Brain microvascular endothelial cell (primary cell): ENCODE results near the gene SETMAR.

ENCODE experiments used
- DNase-seq: peaks from one replicate; pipeline ENCODE4 v3.0.0-alpha.2; 2020
- H3K27ac ChIP-seq: fragments of 250-450 bp; sonication (Bioruptor Pico); 2 replicates; pipeline ENCODE4 v1.5.1; 2020; ENCODE audit warnings: mild to moderate bottlenecking, moderate library complexity
- H3K27me3 ChIP-seq: fragments of 250-450 bp; sonication (Bioruptor Pico); replicated peaks from 2 replicates; pipeline ENCODE4 v1.5.1; 2020; ENCODE audit warnings: mild to moderate bottlenecking
- H3K36me3 ChIP-seq: fragments of 250-450 bp; sonication (Bioruptor Pico); replicated peaks from 2 replicates; pipeline ENCODE4 v1.5.1; 2020; ENCODE audit warnings: mild to moderate bottlenecking
- H3K4me3 ChIP-seq: 2 replicates; pipeline ENCODE4 v1.5.1; 2011; ENCODE audit warnings: low read depth, mild to moderate bottlenecking, control low read depth, low read length, moderate library complexity
- in situ Hi-C: cut with HindIII; loops from 2 replicates; pipeline ENCODE4 v1.10.0; 2017; ENCODE audit warnings: low sequenced_read_pairs, low pct_ligation_motif_present
- TF ChIP-seq, protein P1 (sequence below): IDR thresholded peaks from 2 replicates; pipeline ENCODE4 v1.5.1; 2011; ENCODE audit warnings: low read depth, mild to moderate bottlenecking, moderate library complexity, low read length, control low read depth, inconsistent platforms; ENCODE audit errors: missing control alignments

Gene SETMAR

DNA sequence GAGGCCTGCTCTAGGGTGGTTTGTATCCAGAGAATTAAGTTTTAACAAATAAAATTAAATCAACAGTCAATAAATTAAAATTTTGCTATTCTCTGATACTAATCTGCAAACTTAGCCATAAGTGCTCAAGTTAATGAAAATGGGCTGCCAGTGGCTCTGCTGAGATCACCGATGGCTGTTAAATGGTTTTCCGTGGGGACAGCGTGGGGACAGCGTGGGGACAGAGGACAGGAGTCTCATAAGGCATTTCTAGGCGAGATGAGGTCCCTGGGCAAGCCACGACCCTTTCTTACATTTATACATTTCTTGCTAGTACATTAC lies 53.0 kb downstream of the SETMAR start:
- no peak overlapping the region for H3K4me3 ChIP-seq
- no peaks in the 10 kb centered on the region for H3K36me3 ChIP-seq
- in situ Hi-C loops, result no loop called here
- H3K27me3 ChIP-seq, result no peaks in the 10 kb centered on the region
- H3K27ac ChIP-seq, result no peak overlapping the region
- DNase-seq, result no peak
- TF ChIP-seq, protein P1, sequence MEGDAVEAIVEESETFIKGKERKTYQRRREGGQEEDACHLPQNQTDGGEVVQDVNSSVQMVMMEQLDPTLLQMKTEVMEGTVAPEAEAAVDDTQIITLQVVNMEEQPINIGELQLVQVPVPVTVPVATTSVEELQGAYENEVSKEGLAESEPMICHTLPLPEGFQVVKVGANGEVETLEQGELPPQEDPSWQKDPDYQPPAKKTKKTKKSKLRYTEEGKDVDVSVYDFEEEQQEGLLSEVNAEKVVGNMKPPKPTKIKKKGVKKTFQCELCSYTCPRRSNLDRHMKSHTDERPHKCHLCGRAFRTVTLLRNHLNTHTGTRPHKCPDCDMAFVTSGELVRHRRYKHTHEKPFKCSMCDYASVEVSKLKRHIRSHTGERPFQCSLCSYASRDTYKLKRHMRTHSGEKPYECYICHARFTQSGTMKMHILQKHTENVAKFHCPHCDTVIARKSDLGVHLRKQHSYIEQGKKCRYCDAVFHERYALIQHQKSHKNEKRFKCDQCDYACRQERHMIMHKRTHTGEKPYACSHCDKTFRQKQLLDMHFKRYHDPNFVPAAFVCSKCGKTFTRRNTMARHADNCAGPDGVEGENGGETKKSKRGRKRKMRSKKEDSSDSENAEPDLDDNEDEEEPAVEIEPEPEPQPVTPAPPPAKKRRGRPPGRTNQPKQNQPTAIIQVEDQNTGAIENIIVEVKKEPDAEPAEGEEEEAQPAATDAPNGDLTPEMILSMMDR, result no peak

DNA sequence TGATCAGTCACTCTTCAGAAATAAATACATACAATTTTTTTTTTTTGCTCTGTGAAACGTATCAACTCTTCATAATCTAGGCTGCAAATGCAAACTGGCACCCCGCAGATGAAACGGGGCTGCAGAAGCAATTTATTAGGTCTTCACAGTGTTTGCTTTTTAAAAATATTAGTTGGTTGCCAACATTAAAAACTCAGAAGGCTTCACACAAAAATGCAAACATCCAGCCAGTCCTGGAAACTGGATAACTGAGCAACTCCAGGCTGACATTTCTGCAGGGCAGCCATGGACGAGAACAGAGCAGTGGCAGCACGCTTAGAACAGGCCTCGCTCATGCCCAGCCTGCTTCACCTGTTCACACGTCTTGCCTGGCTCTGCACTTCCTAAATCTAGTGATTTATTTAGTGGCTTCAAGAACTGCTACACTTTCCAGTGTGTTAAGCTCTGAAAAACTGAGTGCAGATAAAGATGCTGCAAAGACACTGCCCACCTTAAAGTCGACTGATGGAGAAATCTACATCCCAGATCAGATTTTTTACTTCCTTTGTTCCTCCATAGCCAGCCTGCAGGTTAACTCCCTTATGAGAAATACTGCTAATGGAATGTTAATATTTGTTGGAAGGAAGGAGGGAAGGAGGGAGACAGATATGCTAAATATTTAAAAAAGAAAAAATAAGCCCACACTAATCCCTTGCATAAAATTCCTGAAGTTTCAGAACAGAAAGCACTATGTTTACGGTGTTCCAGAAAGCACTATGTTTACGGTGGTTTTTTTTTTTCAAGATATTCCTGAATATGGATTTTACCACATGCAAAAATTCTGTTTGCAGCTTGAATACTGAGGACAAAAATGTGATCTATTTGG lies 53.6 kb downstream of the SETMAR start:
- no peak overlapping the region for H3K4me3 ChIP-seq
- TF ChIP-seq, protein P1, result no peak
- H3K36me3 ChIP-seq, result no peaks in the 10 kb centered on the region
- no peak overlapping the region for H3K27ac ChIP-seq
- H3K27me3 ChIP-seq, result no peaks in the 10 kb centered on the region
- DNase-seq, result no peak
- in situ Hi-C loops, result no loop called here

DNA sequence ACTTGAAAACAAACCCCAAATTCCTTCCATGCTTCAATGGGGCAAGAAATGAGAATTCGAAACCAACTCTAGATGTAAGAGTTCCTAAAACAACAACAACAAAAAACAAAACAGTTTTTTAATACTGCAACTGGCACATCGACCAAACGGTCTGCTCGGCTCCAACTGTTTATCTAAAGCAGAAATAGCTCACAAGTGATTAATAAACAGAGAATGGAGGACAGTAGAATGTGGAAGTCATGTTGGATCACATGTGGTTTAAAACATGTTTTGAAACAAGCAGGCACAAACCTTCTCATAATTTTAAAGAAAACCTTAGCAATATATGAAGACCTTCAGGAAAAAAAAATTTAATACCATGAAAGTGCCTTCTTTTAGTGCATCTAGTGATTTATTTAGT lies 55.1 kb downstream of the SETMAR start:
- H3K36me3 ChIP-seq, result no peaks in the 10 kb centered on the region
- in situ Hi-C loops, result no loop called here
- H3K27me3 ChIP-seq, result no peaks in the 10 kb centered on the region
- no peak for DNase-seq
- H3K4me3 ChIP-seq, result no peak overlapping the region
- TF ChIP-seq, protein P1, result no peak
- H3K27ac ChIP-seq, result no peak overlapping the region

DNA sequence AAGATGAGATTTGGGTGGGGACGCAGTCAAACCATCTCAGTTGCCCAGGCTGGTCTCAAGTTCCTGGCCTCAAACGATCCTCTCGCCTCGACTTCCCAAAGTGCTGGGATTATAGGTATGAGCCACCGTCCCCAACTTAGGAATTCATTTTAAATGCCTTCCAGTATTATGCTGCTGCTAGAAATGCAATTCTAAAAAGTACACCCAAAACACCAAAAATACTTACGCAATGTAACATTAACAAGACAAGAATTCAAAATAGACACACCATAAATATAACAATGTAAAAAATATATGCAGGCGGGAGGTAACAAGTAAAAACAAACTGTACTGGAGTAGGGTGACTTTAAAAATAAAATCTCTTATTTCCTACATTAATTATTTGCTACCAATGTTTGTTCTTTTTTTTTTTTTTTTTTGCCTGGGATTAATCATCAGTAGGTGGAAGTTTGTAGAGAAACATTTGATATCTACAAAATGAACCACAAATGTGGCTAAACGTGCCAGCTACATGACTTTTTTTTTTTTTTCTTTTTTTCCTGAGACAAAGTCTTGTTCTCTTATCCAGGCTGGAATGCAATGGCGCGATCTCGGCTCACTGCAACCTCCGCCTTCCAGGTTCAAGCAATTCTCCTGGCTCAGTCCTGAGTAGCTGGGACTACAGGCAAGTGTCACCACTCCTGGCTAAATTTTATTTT lies 56.8 kb downstream of the SETMAR start:
- DNase-seq, result no peak
- Histone ChIP-seq H3K27ac (no peak overlapping the region), H3K27me3 (no peaks in the 10 kb centered on the region), H3K36me3 (no peaks in the 10 kb centered on the region), H3K4me3 (no peak overlapping the region)
- TF ChIP-seq, protein P1, result no peak
- in situ Hi-C loops, result no loop called here

DNA sequence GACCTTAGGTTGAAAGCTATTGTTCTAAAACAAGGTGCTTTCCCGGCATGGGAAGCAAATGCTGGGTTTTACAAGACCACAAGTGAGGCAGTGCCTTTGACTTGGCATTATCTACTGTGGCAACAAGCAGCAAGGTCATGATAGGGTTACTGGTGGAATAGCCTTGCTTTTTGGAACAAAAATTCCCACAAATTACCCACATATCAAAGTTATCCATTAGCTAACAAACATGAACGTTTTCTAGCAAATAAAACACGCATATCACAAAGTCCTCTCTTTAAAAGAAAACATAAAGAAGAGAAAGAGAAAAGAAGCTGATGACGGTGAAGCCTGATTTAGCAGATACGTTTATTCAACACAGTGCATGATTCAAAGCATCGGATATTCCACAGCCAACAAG lies 57.6 kb downstream of the SETMAR start:
- H3K27ac ChIP-seq, result no peak overlapping the region
- H3K27me3 ChIP-seq, result no peaks in the 10 kb centered on the region
- no peak for DNase-seq
- H3K4me3 ChIP-seq, result no peak overlapping the region
- TF ChIP-seq, protein P1, result no peak
- no peaks in the 10 kb centered on the region for H3K36me3 ChIP-seq
- in situ Hi-C loops, result no loop called here

DNA sequence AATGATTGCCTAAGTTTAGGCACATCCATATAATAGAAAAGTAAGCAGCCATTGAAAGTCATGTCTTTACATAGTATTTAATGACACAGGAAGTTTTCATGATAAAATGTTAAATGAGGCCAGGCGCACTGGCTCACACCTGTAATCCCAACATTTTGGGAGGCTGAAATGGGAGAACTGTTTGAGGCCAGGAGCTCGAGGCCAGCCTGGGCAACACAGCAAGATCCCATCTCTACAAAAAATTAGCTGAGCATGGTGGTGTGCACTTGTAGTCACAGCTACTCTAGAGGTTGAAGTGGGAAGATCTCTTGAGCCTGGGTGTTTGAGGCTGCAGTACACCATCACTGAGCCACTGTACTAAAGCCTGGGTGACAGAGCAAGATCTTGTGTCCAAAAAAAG lies 59.4 kb downstream of the SETMAR start:
- in situ Hi-C loops, result no loop called here
- H3K4me3 ChIP-seq, result no peak overlapping the region

More for the DNA sequence above, 59.4 kb downstream of the SETMAR start:
- no peak for DNase-seq
- TF ChIP-seq, protein P1, result no peak
- H3K27me3 ChIP-seq, result no peaks in the 10 kb centered on the region
- no peaks in the 10 kb centered on the region for H3K36me3 ChIP-seq
- no peak overlapping the region for H3K27ac ChIP-seq
